ENCODE measurements around the gene TAF8.

GRCh38 chr6:42105709-42106108, 55.4 kb downstream of the TAF8 start:
- TF ChIP-seq CTCF (IDR thresholded peaks at IDR 0.05), result no peak
- no peak for TF ChIP-seq POLR2AphosphoS5 (IDR thresholded peaks at IDR 0.05)

Measured in esophagus muscularis mucosa (tissue), 3 donors.